H9 (cell line): ENCODE results near the gene PRF1. TPM values are rescaled to one million over a fixed set of nuclear protein-coding genes. Genes with fewer than 3 reads are reported as not detected.

Source experiments
- DNase-seq: peaks from one replicate; pipeline ENCODE4 v3.0.0-alpha.2; 2017
- H2AFZ ChIP-seq: one replicate; pipeline ENCODE4 v1.6.1; 2013; ENCODE audit warnings: mild to moderate bottlenecking, low read length, control low read depth, moderate library complexity
- H2AK5ac ChIP-seq: 2 replicates; pipeline ENCODE4 v1.6.1; 2013; ENCODE audit warnings: low read length, control low read depth, mixed read lengths; ENCODE audit not compliant: insufficient read length
- H2BK120ac ChIP-seq: one replicate; pipeline ENCODE4 v1.6.1; 2013; ENCODE audit warnings: low read depth, mild to moderate bottlenecking, low read length, control low read depth, inconsistent platforms; ENCODE audit not compliant: poor library complexity, severe bottlenecking
- H2BK12ac ChIP-seq: 2 replicates; pipeline ENCODE4 v1.6.1; 2013; ENCODE audit warnings: low read length, control low read depth, mixed read lengths, low read depth; ENCODE audit not compliant: insufficient read length
- H2BK15ac ChIP-seq: 2 replicates; pipeline ENCODE4 v1.6.1; 2013; ENCODE audit warnings: low read depth, low read length, control low read depth
- H2BK20ac ChIP-seq: one replicate; pipeline ENCODE4 v1.6.1; 2013; ENCODE audit warnings: low read depth, mild to moderate bottlenecking, low read length, control low read depth, inconsistent platforms; ENCODE audit not compliant: poor library complexity, severe bottlenecking
- H2BK5ac ChIP-seq: 2 replicates; pipeline ENCODE4 v1.6.1; 2013; ENCODE audit warnings: low read length, control low read depth, mixed read lengths; ENCODE audit not compliant: insufficient read length
- H3K14ac ChIP-seq: 2 replicates; pipeline ENCODE4 v1.6.1; 2013; ENCODE audit warnings: low read length, control low read depth; ENCODE audit not compliant: insufficient read depth
- H3K18ac ChIP-seq: 2 replicates; pipeline ENCODE4 v1.6.1; 2013; ENCODE audit warnings: low read depth, mild to moderate bottlenecking, mixed read lengths, low read length, control low read depth; ENCODE audit not compliant: insufficient read length
- H3K23ac ChIP-seq: 2 replicates; pipeline ENCODE4 v1.6.1; 2013; ENCODE audit warnings: low read length, control low read depth, mixed read lengths, low read depth; ENCODE audit not compliant: insufficient read length
- H3K23me2 ChIP-seq: 2 replicates; pipeline ENCODE4 v1.6.1; 2013; ENCODE audit warnings: low read depth, mild to moderate bottlenecking, mixed read lengths, low read length, control low read depth; ENCODE audit not compliant: insufficient read length, poor library complexity, severe bottlenecking
- H3K27ac ChIP-seq: 2 replicates; pipeline ENCODE4 v1.5.1; 2013; ENCODE audit warnings: low read length, control low read depth, mixed read lengths, low read depth; ENCODE audit not compliant: insufficient read length
- H3K27me3 ChIP-seq: 2 replicates; pipeline ENCODE4 v1.6.1; 2013; ENCODE audit warnings: low read length, control low read depth, inconsistent platforms; ENCODE audit not compliant: insufficient read depth
- H3K4ac ChIP-seq: 2 replicates; pipeline ENCODE4 v1.6.1; 2013; ENCODE audit warnings: low read depth, mild to moderate bottlenecking, control low read depth, inconsistent platforms, low read length, moderate library complexity
- H3K4me1 ChIP-seq: 2 replicates; pipeline ENCODE4 v1.6.1; 2013; ENCODE audit warnings: low read length, control low read depth, inconsistent platforms; ENCODE audit not compliant: insufficient read depth
- H3K4me2 ChIP-seq: 2 replicates; pipeline ENCODE4 v1.6.1; 2013; ENCODE audit warnings: low read length, control low read depth, mixed read lengths; ENCODE audit not compliant: insufficient read length, insufficient read depth
- H3K56ac ChIP-seq: 2 replicates; pipeline ENCODE4 v1.6.1; 2013; ENCODE audit warnings: low read depth, mild to moderate bottlenecking, mixed read lengths, low read length, control low read depth; ENCODE audit not compliant: insufficient read length
- H3K79me1 ChIP-seq: 2 replicates; pipeline ENCODE4 v1.6.1; 2013; ENCODE audit warnings: low read depth, mild to moderate bottlenecking, moderate library complexity, low read length, control low read depth, inconsistent platforms; ENCODE audit not compliant: insufficient read depth, poor library complexity, severe bottlenecking
- H3K79me2 ChIP-seq: 2 replicates; pipeline ENCODE4 v1.6.1; 2013; ENCODE audit warnings: low read length, control low read depth, inconsistent platforms; ENCODE audit not compliant: insufficient read depth
- H3K9ac ChIP-seq: 2 replicates; pipeline ENCODE4 v1.6.1; 2013; ENCODE audit warnings: low read length, control low read depth, mixed read lengths; ENCODE audit not compliant: insufficient read length; ENCODE audit errors: extremely low read depth
- H3K9me3 ChIP-seq: one replicate; pipeline ENCODE4 v1.6.1; 2013; ENCODE audit warnings: low read depth, low read length, inconsistent platforms; ENCODE audit not compliant: control insufficient read depth
- H3T11ph ChIP-seq: one replicate; pipeline ENCODE4 v1.6.1; 2013; ENCODE audit warnings: mild to moderate bottlenecking, low read length, control low read depth, inconsistent platforms
- H4K20me1 ChIP-seq: one replicate; pipeline ENCODE4 v1.6.1; 2013; ENCODE audit not compliant: control insufficient read depth, insufficient read length, insufficient read depth
- H4K5ac ChIP-seq: 2 replicates; pipeline ENCODE4 v1.6.1; 2013; ENCODE audit warnings: low read depth, mild to moderate bottlenecking, mixed read lengths, low read length, control low read depth; ENCODE audit not compliant: insufficient read length
- H4K8ac ChIP-seq: replicated peaks from 2 replicates; pipeline ENCODE4 v1.6.1; 2013; ENCODE audit warnings: low read length, control low read depth, mixed read lengths, low read depth; ENCODE audit not compliant: insufficient read length
- H4K91ac ChIP-seq: 2 replicates; pipeline ENCODE4 v1.6.1; 2013; ENCODE audit warnings: low read depth, mild to moderate bottlenecking, moderate library complexity, mixed read lengths, low read length, control low read depth; ENCODE audit not compliant: insufficient read length
- H3K27ac Mint-ChIP-seq, 3 experiments: 2 replicates in 2 of 3; 3 replicates in 1 of 3; pipeline ENCODE4 v1.8.0; 2020 to 2021; ENCODE audit warnings: mixed read lengths in 3 of 3, mild to moderate bottlenecking in 1 of 3, moderate library complexity in 1 of 3
- H3K27me3 Mint-ChIP-seq: 2 replicates; pipeline ENCODE4 v1.8.0; 2021; ENCODE audit warnings: low read depth, mild to moderate bottlenecking, moderate library complexity, mixed read lengths
- H3K36me3 Mint-ChIP-seq, 3 experiments: 2 replicates in 2 of 3; 3 replicates in 1 of 3; pipeline ENCODE4 v1.8.0; 2020 to 2021; ENCODE audit warnings: low read depth in 3 of 3, mixed read lengths in 3 of 3; ENCODE audit not compliant: insufficient read depth in 1 of 3
- H3K4me1 Mint-ChIP-seq, 2 experiments: 2 replicates each; pipeline ENCODE4 v1.8.0; 2020; ENCODE audit warnings: mixed read lengths in 2 of 2
- H3K4me3 Mint-ChIP-seq, 2 experiments: 2 replicates in 1 of 2; 3 replicates in 1 of 2; pipeline ENCODE4 v1.8.0; 2020 to 2021; ENCODE audit warnings: mild to moderate bottlenecking in 2 of 2, mixed read lengths in 2 of 2, moderate library complexity in 1 of 2
- H3K9me3 Mint-ChIP-seq, 2 experiments: 2 replicates in 1 of 2; 3 replicates in 1 of 2; pipeline ENCODE4 v1.8.0; 2020; ENCODE audit warnings: mild to moderate bottlenecking in 2 of 2, mixed read lengths in 2 of 2, moderate library complexity in 1 of 2
- CTCF ChIP-seq: fragments of 200-600 bp; sonication (generic); conservative IDR thresholded peaks from 3 replicates; pipeline ENCODE4 v1.8.0; 2021; ENCODE audit warnings: antibody characterized with exemption, mild to moderate bottlenecking
- WGBS: extraction: QIAGEN DNeasy Blood & Tissue Kit; methylation state at CpG from one replicate; pipeline ENCODE4 v1.1.7; 2013; ENCODE audit warnings: missing lambda C conversion rate, low lambda C conversion rate, mixed read lengths; ENCODE audit not compliant: insufficient read length; ENCODE audit errors: extremely low coverage; 5-methylcytosine and 5-hydroxymethylcytosine counted together
- total RNA-seq: library from RNA; stranded (reverse); gene quantifications from 2 replicates; pipeline ENCODE4 v1.2.1, GENCODE V29; 2021

PRF1 gene
- total RNA-seq, 1 experiment from 2014 or later, result not detected

DNA sequence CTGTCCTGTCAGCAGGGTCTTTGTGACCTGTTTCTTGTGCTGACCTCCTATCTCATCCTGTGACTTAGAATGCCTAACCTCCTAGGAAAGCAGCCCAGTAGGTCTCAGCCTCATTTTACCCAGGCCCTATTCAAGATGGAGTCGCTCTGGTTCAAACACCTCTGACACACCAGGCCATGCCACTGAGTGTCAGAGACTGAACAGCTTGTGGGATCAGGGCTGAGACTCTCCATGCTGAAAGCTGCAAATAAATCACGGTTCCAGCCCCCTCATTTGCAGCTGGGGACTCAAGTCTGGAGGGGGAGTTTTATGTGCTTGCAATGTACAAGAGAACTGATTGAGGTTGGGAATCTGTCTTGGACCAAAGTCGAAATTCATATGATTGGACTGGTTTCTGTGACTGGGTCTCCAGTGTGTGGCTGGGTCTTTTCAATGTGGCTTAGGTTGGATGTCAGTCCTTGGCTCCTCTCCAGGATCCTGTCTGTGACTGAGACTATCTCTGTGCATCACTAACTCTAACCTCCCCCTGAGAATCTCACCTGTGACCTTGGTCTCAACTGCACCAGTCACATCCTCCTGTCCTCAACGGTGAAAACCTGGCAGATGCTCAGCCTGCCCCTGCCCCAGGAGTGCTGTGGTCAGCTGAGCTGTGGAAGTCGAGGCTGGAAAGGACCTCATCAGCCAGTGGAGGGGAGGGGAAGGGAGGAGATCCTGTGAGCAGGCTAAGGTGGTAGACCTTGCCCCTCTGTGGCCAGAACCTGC lies 11.7 kb downstream of the PRF1 start:
- DNase-seq, result no peak
- H3K79me2 ChIP-seq, result no peaks in the 10 kb centered on the region
- no peak overlapping the region for H3K9ac ChIP-seq
- no peaks in the 10 kb centered on the region for H3K9me3 ChIP-seq
- no peak overlapping the region for H2BK5ac ChIP-seq
- peaks cover 13 to 21% of the 10 kb centered on the region in 2 experiments for H3K4me1 Mint-ChIP-seq
- no peaks in the 10 kb centered on the region for H3K9me3 Mint-ChIP-seq
- H3K4me1 ChIP-seq, result 0 out of 2 replicates have a peak, but pooled peaks cover 4% of the 10 kb centered on the region
- no peak overlapping the region for H3K27ac ChIP-seq
- H2BK20ac ChIP-seq, result no peak overlapping the region
- no peak overlapping the region for H3K4me3 Mint-ChIP-seq
- no peaks in the 10 kb centered on the region for H3K36me3 Mint-ChIP-seq
- H3K23me2 ChIP-seq, result no peaks in the 10 kb centered on the region
- H3K14ac ChIP-seq, result no peak overlapping the region; the same call in 1 of the 2 replicates
- H2AK5ac ChIP-seq, result no peak overlapping the region
- no peak overlapping the region for H3K23ac ChIP-seq
- TF ChIP-seq CTCF, result no peak
- H3T11ph ChIP-seq, result no peak overlapping the region
- H4K20me1 ChIP-seq, result no peaks in the 10 kb centered on the region
- H3K18ac ChIP-seq, result no peak overlapping the region
- H3K27me3 Mint-ChIP-seq, result peaks cover 3% of the 10 kb centered on the region; the same call in 1 of the 2 replicates
- no peak overlapping the region for H3K56ac ChIP-seq
- no peak overlapping the region for H4K5ac ChIP-seq
- H2BK12ac ChIP-seq, result no peak overlapping the region
- no peak overlapping the region for H2AFZ ChIP-seq
- H4K91ac ChIP-seq, result no peak overlapping the region
- H2BK15ac ChIP-seq, result no peak overlapping the region
- no peak overlapping the region for H3K27ac Mint-ChIP-seq
- H2BK120ac ChIP-seq, result no peak overlapping the region
- peak overlapping the region; percentile 12 for H4K8ac ChIP-seq
- H3K79me1 ChIP-seq, result no peaks in the 10 kb centered on the region
- no CpG with 5 or more reads among the region's 5 CpGs for WGBS
- H3K4ac ChIP-seq, result no peak overlapping the region
- H3K4me2 ChIP-seq, result no peak overlapping the region
- H3K27me3 ChIP-seq, result no peaks in the 10 kb centered on the region
